NCI-H1694 (cell line): Measurements from ENCODE around the gene ADAM15.

ENCODE experiments used
- DNase-seq: peaks from one replicate; lab custom pipeline; 2025; lab: John Stamatoyannopoulos, UW

ADAM15 gene

GRCh38 chr1:155032886-155033285 lies 18.2 kb upstream of the ADAM15 start:
- no peak for DNase-seq

DNA sequence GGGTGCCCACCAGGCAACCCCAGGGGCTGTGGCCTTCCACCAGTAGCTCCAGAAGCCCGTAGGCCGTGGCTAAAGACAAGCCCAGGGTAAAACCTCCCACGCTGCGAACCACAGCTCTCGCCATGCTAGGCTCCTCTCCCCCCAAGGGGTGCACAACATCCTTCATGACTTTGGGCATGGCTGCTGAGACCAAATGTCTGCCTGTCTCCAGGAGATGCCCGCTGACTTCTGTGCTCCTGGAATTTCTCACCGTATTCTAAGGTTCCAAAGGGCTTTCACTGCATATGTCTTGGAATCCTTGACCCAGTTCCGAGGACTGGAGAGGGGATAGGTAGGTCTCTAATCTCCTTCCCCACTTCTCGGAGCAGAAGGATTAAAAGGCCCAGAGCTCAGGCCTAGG lies 17.6 kb upstream of the ADAM15 start, which contains the start of the genes DCST1 and DCST2:
Gene DCST1, plus strand, starts transcription at position 301 of the 400 bp plus-strand sequence. CDS start 213 bp downstream, outside the sequence.
Gene DCST2, minus strand, starts transcription at position 258 of the 400 bp plus-strand sequence. Its CDS starts 80 bp downstream, at position 178.
- no peak for DNase-seq

DNA sequence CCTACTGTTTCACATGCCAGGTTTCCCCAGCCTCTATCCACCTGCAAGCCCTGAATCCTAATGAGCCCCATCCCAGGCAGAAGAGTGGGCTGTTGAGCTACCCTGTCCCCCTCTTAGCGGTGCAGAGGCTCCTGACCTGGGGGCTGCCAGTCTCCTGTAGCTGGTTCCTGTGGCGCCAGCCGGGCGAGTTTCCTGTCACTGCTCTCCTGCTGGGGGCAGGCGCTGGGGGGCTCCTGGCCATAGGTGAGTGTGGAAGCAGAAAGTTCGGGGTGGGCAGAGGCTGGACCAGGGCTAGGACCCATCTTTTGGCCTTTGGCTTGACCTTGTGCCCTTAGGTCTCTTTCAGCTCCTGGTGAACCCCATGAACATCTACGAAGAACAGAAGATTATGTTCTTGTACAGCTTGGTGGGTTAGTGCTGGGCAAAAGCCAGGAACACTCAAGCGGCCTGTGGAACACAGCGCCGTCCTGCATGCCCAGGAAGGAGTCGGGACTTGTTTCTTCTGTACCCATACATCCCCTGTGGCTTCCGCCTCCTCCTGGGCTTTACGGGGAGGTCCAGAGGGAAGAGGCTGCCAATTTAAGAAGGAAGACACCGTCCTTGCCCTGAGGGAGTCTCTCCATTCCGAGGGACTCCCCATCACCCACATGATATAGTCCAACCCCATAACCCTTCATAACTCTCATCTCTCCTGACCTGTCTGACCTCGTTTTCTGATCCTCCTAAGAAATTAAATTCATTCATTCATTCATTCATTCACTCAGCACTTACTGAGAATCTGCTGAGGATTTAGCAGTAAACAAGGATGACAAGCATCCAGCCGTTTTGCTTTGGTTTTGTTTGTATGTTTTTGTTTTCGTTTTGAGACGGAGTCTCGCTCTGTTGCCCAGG lies 16.6 kb upstream of the ADAM15 start:
- DNase-seq: no peak

- no peak for DNase-seq
These were observed 15.2 kb upstream of the ADAM15 start for GRCh38 chr1:155035936-155036335.

- DNase-seq: no peak
These were observed 14.1 kb upstream of the ADAM15 start for GRCh38 chr1:155037043-155037442.

DNA sequence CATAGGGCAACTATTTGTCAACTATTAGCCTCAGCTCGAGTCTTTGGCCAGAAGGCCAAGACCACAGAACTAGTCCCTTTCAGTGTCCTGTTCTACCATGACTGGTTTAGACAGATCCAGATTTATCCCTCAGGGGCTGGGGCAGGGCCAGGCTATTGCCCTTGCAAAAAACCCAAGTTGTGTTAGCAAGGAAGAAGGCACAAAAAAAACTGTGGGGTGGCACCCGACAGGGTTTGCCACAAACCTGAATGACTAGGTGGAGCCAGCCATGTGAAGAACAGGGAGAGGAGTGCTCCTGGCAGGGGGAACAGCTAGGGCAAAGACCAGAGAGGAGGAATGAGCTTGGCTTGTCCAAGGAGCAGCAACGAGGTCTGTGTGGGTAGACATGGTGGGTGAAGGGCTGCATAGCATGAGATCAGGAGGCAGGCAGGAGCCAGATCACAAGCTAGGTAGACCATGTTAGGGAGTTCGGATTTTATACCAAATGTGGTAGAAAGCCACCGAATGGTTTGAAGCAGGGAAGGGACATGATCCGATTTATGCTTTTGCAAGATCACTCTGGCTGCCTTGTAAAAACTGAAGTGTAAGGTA lies 13.2 kb upstream of the ADAM15 start:
- DNase-seq: no peak

GRCh38 chr1:155038602-155039307 lies 12.4 kb upstream of the ADAM15 start:
- no peak for DNase-seq

DNA sequence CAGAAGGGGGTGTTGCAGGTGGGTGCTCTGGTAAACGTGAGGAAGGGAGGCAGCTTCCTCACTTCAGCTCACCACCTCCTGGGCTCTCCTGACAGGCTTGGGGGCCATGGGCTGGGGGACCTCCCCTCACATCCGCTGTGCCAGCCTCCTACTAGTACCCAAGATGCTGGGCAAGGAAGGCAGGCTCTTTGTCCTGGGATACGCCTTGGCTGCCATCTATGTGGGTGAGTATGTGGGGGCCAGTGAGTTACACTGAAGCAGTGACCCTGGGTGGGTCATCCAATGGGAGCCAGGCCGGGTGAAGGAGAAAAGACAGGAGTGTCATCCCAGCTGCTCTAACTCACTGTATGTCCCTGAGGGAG lies 11.8 kb upstream of the ADAM15 start:
- no peak for DNase-seq

DNA sequence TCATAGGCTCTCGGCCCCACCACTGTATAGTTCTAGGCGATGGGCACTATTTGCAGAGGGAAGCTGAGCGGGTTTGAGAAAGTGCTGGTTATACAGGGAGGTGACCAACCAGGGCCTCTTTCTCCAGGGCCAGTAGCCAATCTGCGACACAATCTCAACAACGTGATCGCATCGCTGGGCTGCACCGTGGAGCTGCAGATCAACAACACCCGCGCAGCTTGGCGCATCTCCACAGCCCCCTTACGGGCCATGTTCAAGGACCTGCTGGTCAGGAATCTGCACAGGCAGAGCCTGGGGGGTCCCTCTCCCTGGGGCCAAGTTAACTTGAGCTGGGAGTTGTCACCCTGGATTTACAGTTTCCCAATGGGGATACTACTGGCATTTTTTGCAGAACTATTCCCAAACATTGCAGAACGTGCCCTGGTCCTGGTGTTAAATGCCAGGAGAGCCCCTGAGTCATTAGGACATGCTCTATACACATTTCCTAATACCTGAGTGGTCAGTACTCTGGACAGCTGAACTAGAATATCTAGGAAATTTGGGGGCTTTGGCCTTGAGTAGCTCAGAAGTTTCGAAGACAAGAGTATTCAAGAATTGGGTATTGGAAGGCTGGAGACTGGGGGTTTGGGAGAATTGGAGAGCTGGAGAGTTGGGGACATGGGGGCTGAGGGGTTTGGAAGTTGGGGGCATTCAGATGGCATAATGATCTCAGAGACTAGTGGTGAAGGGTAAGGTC lies 10.6 kb upstream of the ADAM15 start:
- DNase-seq: no peak

DNA sequence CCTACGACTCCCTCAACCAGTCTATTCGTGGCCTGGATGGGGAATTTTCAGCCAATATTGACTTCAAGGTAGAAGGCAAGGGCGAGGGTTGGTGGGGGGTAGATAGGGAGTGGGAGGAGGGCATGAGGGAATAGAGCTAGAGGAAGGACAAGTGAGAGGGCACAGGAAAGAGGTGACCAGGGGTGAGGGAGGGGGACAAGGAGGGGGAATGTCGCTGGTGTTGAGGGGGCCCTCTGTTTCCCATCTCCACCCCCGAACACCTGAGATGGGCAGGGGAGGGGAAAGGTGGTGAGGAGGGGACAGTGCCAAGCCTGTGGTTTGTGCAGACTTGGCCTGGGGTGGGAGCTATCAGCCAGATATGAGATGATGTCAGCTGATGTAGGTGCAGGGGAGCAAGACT lies 8.3 kb upstream of the ADAM15 start:
- no peak for DNase-seq

- no peak for DNase-seq
These were observed 7.8 kb upstream of the ADAM15 start for GRCh38 chr1:155043301-155043702.

GRCh38 chr1:155043793-155044192 lies 7.3 kb upstream of the ADAM15 start:
- DNase-seq: no peak

GRCh38 chr1:155044365-155044764 lies 6.8 kb upstream of the ADAM15 start:
- no peak for DNase-seq

GRCh38 chr1:155044812-155045657 lies 6.1 kb upstream of the ADAM15 start:
- peak; percentile 85 for DNase-seq

- DNase-seq: no peak
These were observed 2.4 kb upstream of the ADAM15 start for GRCh38 chr1:155048449-155049334.

DNA sequence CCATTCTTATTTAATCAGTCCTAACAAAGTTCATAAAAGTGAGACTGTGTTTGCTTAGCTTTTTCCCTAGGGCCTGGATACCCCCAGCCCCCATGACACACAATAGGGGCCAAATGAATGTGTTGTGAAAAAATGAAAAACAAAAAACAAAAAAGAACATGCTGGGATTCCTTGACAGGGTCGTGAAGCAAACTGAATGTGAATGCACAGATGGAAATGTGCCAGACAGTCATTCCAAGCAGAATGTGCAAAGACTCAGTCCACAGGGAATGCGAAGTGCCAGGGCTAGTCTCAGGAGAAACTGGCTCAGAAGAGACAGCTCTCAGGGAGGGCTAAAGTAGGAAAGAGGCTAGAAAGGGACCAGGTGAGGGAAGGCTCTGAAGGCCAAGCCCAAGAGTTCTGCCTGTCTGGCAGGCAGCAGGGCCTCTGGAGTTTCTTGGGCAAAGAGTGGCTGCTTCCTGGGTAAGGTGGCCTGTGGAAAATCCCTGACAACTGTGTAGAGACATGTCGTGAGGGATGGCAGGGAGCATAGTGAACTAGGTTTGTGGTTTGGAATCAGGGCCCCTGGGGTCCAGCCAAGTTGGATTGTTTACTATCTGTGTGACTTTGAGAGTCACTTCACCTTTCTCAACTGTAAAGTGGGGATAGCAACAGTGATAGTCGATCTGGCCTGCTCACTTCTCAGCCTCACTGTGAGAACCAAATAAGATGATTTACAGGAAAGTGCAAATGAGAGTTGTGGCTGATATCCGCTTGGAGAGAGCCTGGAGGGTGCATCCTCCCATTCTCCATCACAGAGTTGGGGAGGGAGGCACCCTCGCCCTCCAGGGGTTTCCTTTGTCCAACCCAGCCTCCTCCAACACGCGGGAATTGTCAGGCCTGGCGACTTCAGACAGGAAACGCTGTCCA lies 1.2 kb upstream of the ADAM15 start:
- no peak for DNase-seq

DNA sequence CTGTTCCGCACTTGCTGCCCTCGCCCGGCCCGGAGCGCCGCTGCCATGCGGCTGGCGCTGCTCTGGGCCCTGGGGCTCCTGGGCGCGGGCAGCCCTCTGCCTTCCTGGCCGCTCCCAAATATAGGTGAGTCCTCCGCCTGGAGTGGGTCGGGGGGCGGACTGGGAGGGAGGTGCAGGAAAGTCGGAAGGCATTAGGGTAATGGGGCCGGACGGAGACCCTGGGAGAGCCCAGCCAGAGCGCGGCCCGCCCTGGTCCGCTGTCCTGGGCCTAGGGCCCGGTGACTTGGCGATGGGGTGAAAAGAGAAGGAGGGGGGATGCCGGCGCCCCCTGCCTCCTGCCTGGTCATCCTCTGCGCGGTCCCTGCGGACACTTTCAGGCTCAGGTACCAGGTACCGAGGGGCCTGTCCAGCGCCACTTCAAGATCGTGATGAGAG lies 243 bp downstream of the ADAM15 start:
- DNase-seq: no peak

DNA sequence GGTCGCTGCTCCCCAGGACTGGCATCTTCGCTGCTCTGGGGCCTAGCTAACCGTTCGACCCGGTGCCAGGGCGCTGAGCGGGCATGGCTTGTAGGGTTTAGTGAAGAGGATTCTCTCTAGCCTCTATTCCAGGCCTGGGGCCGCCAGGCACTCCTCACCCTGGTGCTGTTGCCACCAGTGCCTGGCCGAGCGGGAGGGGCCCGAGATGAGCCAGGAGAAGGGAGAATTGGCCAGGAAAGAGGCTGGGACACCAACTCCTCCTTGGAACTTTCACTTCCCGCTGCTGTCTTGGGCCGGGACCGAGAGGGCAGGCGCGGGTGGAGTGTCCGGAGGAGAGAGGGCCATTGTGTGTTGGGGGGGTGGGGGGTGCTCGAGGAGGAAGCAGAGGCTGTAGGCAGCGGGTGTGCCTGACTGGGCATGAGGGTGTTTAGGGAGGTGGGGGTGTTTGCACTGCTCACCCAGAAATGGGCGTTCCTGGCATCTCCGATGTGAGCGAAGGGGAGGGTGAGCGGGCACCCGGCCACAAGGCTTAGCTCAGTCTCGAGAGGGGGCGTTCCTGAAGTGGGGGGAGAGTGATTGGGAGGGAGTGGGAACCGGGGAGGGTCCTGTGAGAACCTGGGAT lies 772 bp downstream of the ADAM15 start:
- DNase-seq: peak; percentile 49
